GM10266 (cell line): ENCODE measurements around the gene THOP1.

Experiments used
- DNase-seq: peaks from one replicate; pipeline ENCODE4 v3.0.0; 2012; ENCODE audit errors: extremely low spot score
- CTCF ChIP-seq: IDR thresholded peaks from 2 replicates; pipeline ENCODE4 v1.5.1; 2012; ENCODE audit warnings: mild to moderate bottlenecking, low read depth; ENCODE audit not compliant: control insufficient read depth, insufficient read depth; ENCODE audit errors: missing control alignments

The THOP1 gene

GRCh38 chr19:2770055-2771013 is 15.0 kb upstream of the THOP1 start:
- no peak for TF ChIP-seq CTCF
- no peak for DNase-seq

- no peak for TF ChIP-seq CTCF
- DNase-seq = no peak
These were observed 13.3 kb upstream of the THOP1 start for GRCh38 chr19:2771786-2772674.

GRCh38 chr19:2774083-2774679 is 11.1 kb upstream of the THOP1 start:
- no peak for DNase-seq
- TF ChIP-seq CTCF = no peak

GRCh38 chr19:2774953-2775555 is 10.2 kb upstream of the THOP1 start:
- DNase-seq = no peak

GRCh38 chr19:2775556-2776430 is 9.5 kb upstream of the THOP1 start:
- DNase-seq = peak; percentile 83

More at GRCh38 chr19:2774953-2775555, 10.2 kb upstream of the THOP1 start:
- TF ChIP-seq CTCF = no peak

More at GRCh38 chr19:2775556-2776430, 9.5 kb upstream of the THOP1 start:
- TF ChIP-seq CTCF = no peak
